GM12892 (cell line): ENCODE data around the gene ANKRD11.

Experiments
- DNase-seq: peaks from one replicate; pipeline ENCODE4 v3.0.0; 2011; ENCODE audit not compliant: insufficient read length
- FAIRE-seq: peaks from 2 replicates; lab custom pipeline; 2011; peaks lifted over from hg19 to GRCh38; lab: Jason Lieb, UNC
- POLR2A ChIP-seq: IDR thresholded peaks from 2 replicates; pipeline ENCODE4 v1.6.1; 2011; ENCODE audit warnings: low read depth, low read length, control low read depth
- POLR2AphosphoS5 ChIP-seq: IDR thresholded peaks from 2 replicates; pipeline ENCODE4 v1.6.1; 2011; ENCODE audit warnings: low read depth, low read length, control low read depth
- TAF1 ChIP-seq: IDR thresholded peaks from 2 replicates; pipeline ENCODE4 v1.6.1; 2011; ENCODE audit warnings: low read depth, mild to moderate bottlenecking, control low read depth, low read length, borderline replicate concordance

The ANKRD11 gene

DNA sequence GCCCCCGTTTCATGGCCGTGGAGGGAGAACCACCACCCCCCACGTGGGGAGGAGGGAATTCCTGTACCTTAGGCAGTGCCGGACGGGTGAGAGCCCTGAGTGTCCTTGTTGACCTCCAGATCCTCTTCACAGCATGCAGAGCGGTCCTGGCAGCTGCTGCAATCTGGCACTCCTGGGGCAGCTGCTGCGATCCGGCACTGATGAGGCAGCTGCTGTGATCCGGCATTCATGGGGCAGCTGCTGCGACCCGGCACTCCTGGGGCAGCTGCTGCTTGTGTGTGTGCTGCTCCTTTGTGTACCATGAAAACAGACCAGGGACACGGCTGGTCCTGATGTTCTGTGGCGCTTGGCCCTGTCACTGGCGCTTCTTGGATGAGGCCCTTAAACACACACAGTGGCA is 260.1 kb downstream of the ANKRD11 start:
- TF ChIP-seq TAF1, result no peak
- TF ChIP-seq POLR2AphosphoS5, result no peak
- no peak for TF ChIP-seq POLR2A
- DNase-seq (no peak), FAIRE-seq (no peak)

- DNase-seq (no peak), FAIRE-seq (no peak)
- TF ChIP-seq TAF1, result no peak
- TF ChIP-seq POLR2A, result no peak
- TF ChIP-seq POLR2AphosphoS5, result no peak
Observed at GRCh38 chr16:89224665-89225064, 265.7 kb downstream of the ANKRD11 start.

- no peak for DNase-seq
- TF ChIP-seq POLR2AphosphoS5 (no peak), POLR2A (no peak), TAF1 (no peak)
- FAIRE-seq, result no peak
Observed at GRCh38 chr16:89222931-89223330, 267.4 kb downstream of the ANKRD11 start.

DNA sequence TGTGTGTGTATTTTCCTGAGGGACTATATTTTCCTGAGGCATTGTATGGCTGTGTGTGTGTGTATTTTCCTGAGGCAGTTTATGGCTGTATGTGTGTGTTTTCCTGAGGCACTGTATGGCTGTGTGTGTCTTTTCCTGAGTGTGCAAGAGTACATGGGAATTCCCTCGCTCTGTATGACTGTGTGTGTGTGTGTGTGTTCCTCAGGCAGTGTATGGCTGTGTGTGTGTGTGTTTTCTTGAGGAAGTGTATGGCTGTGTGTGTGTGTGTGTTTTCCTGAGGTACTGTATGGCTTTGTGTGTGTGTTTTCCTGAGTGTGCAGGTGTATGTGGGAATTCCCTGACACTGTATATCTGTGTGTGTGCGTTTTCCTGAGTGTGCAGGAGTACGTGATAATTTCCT is 268.8 kb downstream of the ANKRD11 start:
- FAIRE-seq (no peak), DNase-seq (no peak)
- no peak for TF ChIP-seq TAF1
- no peak for TF ChIP-seq POLR2AphosphoS5
- no peak for TF ChIP-seq POLR2A

- DNase-seq (no peak), FAIRE-seq (no peak)
Observed at GRCh38 chr16:89219365-89219764, 271.0 kb downstream of the ANKRD11 start.

More at GRCh38 chr16:89219365-89219764, 271.0 kb downstream of the ANKRD11 start:
- TF ChIP-seq POLR2AphosphoS5 (no peak), POLR2A (no peak), TAF1 (no peak)
